HFFc6 (cell line): ENCODE results near the gene RRAGA. TPM values are rescaled to one million over a fixed set of nuclear protein-coding genes. Genes with fewer than 3 reads are reported as not detected.

Experiments
- DNase-seq: peaks from one replicate; pipeline ENCODE4 v3.0.0-alpha.2; 2018
- H3K27ac Mint-ChIP-seq: 2 replicates; pipeline ENCODE4 v1.8.0; 2020; ENCODE audit warnings: mild to moderate bottlenecking, mixed read lengths
- H3K27me3 Mint-ChIP-seq: 2 replicates; pipeline ENCODE4 v1.8.0; 2021; ENCODE audit warnings: mild to moderate bottlenecking, moderate library complexity, mixed read lengths; ENCODE audit not compliant: insufficient read depth
- H3K36me3 Mint-ChIP-seq: 2 replicates; pipeline ENCODE4 v1.8.0; 2021; ENCODE audit warnings: low read depth, mixed read lengths
- H3K4me1 Mint-ChIP-seq: 2 replicates; pipeline ENCODE4 v1.8.0; 2020; ENCODE audit warnings: low read depth, mixed read lengths
- H3K4me3 Mint-ChIP-seq: 2 replicates; pipeline ENCODE4 v1.8.0; 2020; ENCODE audit warnings: mild to moderate bottlenecking, moderate library complexity, mixed read lengths
- H3K9me3 Mint-ChIP-seq: 2 replicates; pipeline ENCODE4 v1.8.0; 2020; ENCODE audit warnings: mild to moderate bottlenecking, mixed read lengths
- total RNA-seq, 6 experiments: library from RNA; stranded (reverse); fragmentation: NEBNext Ultra II Directional; extraction: Animal tissue kit (Norgen Biotek cat#: 25700); gene quantifications; 2 replicates in 1 of 6; 3 replicates in 5 of 6; pipeline ENCODE4 v1.2.3, GENCODE V29; 2021
- TF ChIP-seq, protein P1 (sequence below): fragments of 200-600 bp; sonication (generic); IDR thresholded peaks from 2 replicates; pipeline ENCODE4 v1.5.0; 2021; ENCODE audit warnings: antibody characterized with exemption, mild to moderate bottlenecking

The RRAGA gene
- total RNA-seq, 6 experiments from 2014 or later = 130 to 158 (median 148) TPM

DNA sequence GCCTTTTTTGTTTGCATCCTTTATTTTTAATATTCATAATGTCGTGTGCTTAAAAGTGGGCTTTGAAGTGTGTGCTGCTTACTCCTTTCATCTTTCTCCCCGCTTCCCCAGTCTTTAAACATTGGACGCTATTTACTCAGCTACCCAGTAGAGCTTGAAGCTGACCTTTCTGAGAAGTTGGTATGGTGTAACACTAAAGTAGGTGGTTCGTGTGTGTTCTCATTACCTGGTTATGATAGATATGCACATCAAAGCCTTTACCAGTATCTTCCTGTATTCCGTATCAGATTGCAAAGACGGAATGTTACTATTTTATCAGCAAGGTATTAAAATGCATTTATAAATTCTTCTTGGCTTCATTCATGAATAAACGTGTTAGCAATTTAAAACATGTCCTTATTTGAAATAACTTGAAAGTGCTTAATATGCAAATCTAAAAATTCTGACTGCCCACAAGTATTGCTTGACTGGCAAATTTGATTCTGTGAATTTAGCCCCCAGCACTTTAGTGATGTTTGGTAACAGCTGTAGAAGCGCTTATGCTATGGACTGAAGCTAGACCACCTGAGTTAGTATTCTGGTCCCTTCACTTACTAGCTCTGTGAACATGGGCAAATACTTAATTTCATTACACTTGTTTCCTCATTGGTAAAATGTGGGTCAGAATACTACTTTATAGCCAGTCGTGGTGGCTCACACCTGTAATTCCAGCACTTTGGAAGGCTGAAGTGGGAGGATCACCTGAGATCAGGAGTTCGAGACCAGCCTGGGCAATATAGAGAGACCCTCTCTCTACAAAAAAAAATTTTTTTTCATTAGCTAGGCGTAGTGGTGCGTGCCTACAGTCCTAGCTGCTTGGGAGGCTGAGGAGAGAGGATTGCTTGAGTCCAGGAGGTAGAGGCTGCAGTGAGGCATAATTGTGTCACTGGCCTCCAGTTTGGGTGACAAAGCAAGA is 1.7 kb downstream of the RRAGA start:
- TF ChIP-seq, protein P1, sequence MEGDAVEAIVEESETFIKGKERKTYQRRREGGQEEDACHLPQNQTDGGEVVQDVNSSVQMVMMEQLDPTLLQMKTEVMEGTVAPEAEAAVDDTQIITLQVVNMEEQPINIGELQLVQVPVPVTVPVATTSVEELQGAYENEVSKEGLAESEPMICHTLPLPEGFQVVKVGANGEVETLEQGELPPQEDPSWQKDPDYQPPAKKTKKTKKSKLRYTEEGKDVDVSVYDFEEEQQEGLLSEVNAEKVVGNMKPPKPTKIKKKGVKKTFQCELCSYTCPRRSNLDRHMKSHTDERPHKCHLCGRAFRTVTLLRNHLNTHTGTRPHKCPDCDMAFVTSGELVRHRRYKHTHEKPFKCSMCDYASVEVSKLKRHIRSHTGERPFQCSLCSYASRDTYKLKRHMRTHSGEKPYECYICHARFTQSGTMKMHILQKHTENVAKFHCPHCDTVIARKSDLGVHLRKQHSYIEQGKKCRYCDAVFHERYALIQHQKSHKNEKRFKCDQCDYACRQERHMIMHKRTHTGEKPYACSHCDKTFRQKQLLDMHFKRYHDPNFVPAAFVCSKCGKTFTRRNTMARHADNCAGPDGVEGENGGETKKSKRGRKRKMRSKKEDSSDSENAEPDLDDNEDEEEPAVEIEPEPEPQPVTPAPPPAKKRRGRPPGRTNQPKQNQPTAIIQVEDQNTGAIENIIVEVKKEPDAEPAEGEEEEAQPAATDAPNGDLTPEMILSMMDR = no peak
- Mint-ChIP-seq H3K27ac (peak overlapping the region; percentile 97), H3K36me3 (peaks cover 16% of the 10 kb centered on the region), H3K27me3 (no peaks in the 10 kb centered on the region), H3K9me3 (no peaks in the 10 kb centered on the region), H3K4me1 (peaks cover 40% of the 10 kb centered on the region), H3K4me3 (peak overlapping the region; percentile 93)
- DNase-seq = no peak

DNA sequence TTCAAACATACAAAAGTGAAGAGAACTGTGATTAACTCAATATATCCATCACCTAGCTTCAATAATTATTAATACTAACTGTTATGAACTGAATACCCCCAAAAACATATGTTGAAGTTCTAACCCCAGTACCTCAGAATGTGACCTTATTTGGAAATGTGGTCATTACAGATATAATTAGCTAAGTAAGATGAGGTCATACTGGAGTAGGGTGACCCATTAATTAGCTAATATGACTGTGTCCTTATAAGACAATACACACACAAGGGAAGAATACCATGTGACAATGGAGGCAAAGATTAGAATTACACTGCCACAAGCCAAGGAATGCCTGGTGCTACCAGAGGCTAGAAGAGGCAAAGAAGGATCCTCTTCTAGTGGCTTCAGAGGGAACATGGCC is 7.8 kb downstream of the RRAGA start:
- DNase-seq = no peak
- Mint-ChIP-seq H3K4me1 (peaks cover 14% of the 10 kb centered on the region), H3K27ac (no peak overlapping the region), H3K4me3 (no peak overlapping the region), H3K36me3 (peaks cover 37% of the 10 kb centered on the region), H3K9me3 (no peaks in the 10 kb centered on the region), H3K27me3 (no peaks in the 10 kb centered on the region)
- TF ChIP-seq, protein P1 = no peak

DNA sequence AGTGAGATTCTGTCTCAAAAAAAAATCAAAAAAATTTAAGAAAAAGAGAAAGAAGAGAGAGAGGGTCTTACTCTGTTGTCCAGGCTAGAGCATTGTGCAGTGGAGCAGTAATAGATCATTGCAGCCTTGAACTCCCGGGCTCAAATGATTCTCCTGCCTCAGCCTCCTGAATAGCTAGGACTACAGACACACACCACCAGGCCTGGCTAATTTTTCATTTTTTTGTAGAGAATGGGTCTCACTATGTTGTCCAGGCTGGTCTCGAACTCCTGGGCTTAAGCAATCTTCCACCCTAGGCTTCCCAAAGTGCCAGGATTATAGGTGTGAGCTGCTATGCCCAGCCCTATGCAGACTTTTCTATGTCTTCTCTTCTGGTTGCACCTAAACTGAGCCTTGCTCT is 25.0 kb downstream of the RRAGA start:
- Mint-ChIP-seq H3K4me1 (peaks cover 11% of the 10 kb centered on the region), H3K27ac (no peak overlapping the region; the same call in 1 of the 2 replicates), H3K4me3 (no peak overlapping the region), H3K27me3 (no peaks in the 10 kb centered on the region), H3K36me3 (peaks cover 31% of the 10 kb centered on the region), H3K9me3 (no peaks in the 10 kb centered on the region)
- TF ChIP-seq, protein P1 = no peak
- DNase-seq = no peak

DNA sequence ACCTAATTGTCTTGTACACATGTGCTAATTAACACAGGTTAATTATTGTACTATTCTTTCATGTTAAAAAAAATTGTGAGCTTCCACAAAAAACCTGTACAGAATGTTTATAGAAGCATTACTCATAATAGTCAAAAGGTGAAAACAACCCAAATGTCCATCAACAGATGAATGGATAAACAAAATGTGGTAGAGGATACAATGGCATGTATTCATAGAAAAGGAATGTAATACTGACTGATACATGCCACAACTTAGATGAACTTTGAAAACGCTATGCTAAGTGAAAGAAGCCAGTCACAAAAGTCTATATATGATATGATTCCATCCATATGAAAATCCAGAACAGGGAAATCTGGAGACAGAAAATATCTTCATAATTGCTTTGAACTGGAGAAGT is 25.6 kb downstream of the RRAGA start:
- no peaks in the 10 kb centered on the region for H3K27me3 Mint-ChIP-seq
- no peak overlapping the region for H3K4me3 Mint-ChIP-seq
- no peak overlapping the region; the same call in 1 of the 2 replicates for H3K27ac Mint-ChIP-seq
- no peaks in the 10 kb centered on the region for H3K9me3 Mint-ChIP-seq
- peaks cover 29% of the 10 kb centered on the region for H3K36me3 Mint-ChIP-seq
- H3K4me1 Mint-ChIP-seq = peaks cover 11% of the 10 kb centered on the region
- DNase-seq = no peak
- TF ChIP-seq, protein P1 = no peak

DNA sequence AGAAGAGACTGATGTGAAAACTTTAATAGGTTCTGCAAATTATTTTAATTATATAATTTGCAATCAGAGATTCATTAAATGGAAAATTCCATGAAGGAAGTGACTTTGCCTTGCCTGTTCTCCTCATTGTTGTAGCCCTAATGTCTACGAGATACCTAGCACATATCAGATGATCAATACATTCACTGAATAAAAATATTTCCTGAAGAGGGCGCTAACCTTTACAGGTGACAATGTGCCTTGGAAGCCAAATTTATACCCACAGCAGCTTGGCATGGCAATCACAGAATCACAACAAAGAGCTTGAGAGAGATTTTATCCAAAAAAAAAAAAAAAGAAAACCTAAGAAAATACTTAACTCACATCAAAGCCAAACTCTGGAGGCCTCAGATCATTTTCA is 36.1 kb downstream of the RRAGA start:
- DNase-seq = no peak
- peaks cover 9% of the 10 kb centered on the region; the same call in 1 of the 2 replicates for H3K4me1 Mint-ChIP-seq
- H3K9me3 Mint-ChIP-seq = no peaks in the 10 kb centered on the region
- peaks cover 12% of the 10 kb centered on the region for H3K36me3 Mint-ChIP-seq
- no peak overlapping the region for H3K4me3 Mint-ChIP-seq
- TF ChIP-seq, protein P1 = peak; percentile 72
- H3K27me3 Mint-ChIP-seq = no peaks in the 10 kb centered on the region
- H3K27ac Mint-ChIP-seq = peak overlapping the region; percentile 16; the same call in 1 of the 2 replicates
